ENCODE data around the gene NUDT8.
"Not testable (repeated sequence)": the region's sequence is repeated elsewhere in the genome, so short reads cannot be mapped to it uniquely, and the experiment has no call there.

DNA sequence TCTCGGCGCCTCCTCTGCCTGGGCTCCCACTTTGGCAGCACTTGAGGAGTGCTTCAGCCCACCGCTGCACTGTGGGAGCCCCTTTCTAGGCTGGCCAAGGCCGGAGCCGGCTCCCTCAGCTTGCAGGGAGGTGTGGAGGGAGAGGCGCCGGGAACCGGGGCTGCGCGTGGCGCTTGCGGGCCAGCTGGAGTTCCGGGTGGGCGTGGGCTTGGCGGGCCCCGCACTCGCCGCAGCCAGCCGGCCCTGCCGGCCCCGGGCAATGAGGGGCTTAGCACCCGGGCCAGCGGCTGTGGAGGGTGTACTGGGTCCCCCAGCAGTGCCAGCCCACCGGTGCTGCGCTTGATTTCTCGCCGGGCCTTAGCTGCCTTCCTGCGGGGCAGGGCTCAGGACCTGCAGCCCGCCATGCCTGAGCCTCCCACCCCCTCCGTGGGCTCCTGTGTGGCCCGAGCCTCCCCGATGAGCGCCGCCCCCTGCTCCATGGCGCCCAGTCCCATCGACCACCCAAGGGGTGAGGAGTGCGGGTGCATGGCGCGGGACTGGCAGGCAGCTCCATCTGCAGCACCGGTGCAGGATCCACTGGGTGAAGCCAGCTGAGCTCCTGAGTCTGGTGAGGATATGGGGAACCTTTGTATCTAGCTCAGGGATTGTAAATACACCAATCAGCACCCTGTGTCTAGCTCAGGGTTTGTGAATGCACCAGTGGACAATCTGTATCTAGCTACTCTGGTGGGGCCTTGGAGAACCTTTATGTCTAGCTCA, 10.7 kb downstream of the NUDT8 start:
- TF ChIP-seq CTCF (conservative IDR thresholded peaks at IDR 0.05); EZH2 (IDR thresholded peaks at IDR 0.05; ENCODE audit: low read depth): not testable (repeated sequence)

Data from PC-9 (cell line).